Measurements from ENCODE around the gene CHTF8. TPM values are rescaled to one million over a fixed set of nuclear protein-coding genes. Genes with fewer than 3 reads are reported as not detected.

The CHTF8 gene
- total and polyA plus RNA-seq, 10 of the 15 experiments (the other 5 are each of a cell fraction or from before 2014, with no cell fraction given) = 18.5 to 159 (median 102) TPM

DNA sequence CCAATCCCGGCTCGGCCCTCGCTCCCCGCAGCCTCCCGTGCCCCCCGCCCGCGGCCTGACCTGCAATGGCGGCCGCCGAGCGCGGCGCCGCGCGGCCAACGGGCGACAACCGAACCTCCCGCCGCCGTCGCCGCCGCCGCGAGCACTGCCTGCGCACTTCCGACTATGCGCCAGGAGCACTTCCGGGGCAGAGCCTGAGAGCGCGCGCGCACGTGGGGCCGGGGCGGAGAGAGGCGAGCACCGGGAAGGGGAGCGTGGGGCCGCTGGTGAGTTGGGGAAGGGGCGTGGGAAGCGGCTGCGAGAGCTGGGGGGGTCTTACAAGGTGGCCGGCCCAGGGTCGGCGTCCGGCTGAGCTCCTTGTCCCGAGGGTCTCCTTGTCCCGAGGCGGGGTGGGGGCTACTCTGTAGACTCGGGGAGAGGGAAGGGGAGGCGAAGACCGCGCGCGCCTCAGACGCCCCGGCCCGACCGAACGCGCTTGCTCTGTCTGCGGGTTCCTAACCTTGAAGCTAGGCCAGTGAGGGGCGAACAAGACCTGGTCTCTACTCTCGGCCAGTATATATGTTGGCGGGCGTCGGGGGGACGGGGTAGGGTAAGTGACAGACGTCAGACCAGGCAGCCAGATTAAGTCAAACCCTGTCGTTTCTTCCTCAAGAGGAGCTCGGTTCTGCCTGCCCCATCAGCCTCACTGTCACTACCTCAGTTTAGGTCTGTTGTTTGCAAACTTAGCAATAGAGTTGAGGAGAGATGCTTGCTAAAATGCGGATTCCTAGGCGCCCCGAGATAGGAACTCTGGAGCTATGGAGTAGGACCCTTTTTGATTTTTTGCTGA, at the start of gene CHTF8, which contains the start of gene UTP4 (continued):
- no peak for TF ChIP-seq SKIL (IDR thresholded peaks at IDR 0.05; ENCODE audit: low read depth, poor library complexity, severe bottlenecking)
- no peak for TF ChIP-seq EED (IDR thresholded peaks at IDR 0.05; ENCODE audit: low read depth)
- TF ChIP-seq, protein P1, sequence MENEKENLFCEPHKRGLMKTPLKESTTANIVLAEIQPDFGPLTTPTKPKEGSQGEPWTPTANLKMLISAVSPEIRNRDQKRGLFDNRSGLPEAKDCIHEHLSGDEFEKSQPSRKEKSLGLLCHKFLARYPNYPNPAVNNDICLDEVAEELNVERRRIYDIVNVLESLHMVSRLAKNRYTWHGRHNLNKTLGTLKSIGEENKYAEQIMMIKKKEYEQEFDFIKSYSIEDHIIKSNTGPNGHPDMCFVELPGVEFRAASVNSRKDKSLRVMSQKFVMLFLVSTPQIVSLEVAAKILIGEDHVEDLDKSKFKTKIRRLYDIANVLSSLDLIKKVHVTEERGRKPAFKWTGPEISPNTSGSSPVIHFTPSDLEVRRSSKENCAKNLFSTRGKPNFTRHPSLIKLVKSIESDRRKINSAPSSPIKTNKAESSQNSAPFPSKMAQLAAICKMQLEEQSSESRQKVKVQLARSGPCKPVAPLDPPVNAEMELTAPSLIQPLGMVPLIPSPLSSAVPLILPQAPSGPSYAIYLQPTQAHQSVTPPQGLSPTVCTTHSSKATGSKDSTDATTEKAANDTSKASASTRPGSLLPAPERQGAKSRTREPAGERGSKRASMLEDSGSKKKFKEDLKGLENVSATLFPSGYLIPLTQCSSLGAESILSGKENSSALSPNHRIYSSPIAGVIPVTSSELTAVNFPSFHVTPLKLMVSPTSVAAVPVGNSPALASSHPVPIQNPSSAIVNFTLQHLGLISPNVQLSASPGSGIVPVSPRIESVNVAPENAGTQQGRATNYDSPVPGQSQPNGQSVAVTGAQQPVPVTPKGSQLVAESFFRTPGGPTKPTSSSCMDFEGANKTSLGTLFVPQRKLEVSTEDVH (IDR thresholded peaks at IDR 0.05; ENCODE audit: low read depth, partially characterized antibody) = no peak
- TF ChIP-seq ASH2L (IDR thresholded peaks at IDR 0.05; ENCODE audit: borderline replicate concordance, low read depth) = peak; percentile 73; the same call in 1 of the 2 replicates
- TF ChIP-seq MTA2 (IDR thresholded peaks at IDR 0.05; ENCODE audit: low read depth) = no peak
- TF ChIP-seq WRNIP1 (IDR thresholded peaks at IDR 0.05; ENCODE audit: borderline replicate concordance, low read depth, low read length) = no peak
- TF ChIP-seq FOS (IDR thresholded peaks at IDR 0.05; ENCODE audit: borderline replicate concordance, extremely low read depth, insufficient read length) = no peak
- peak; percentile 74 for TF ChIP-seq RELA (IDR thresholded peaks at IDR 0.05; ENCODE audit: borderline replicate concordance, partially characterized antibody)
- TF ChIP-seq FOXK2 (IDR thresholded peaks at IDR 0.05) = no peak
- peak; percentile 84 for TF ChIP-seq GABPA (IDR thresholded peaks at IDR 0.05; ENCODE audit: low read depth)
- TF ChIP-seq, protein P2, sequence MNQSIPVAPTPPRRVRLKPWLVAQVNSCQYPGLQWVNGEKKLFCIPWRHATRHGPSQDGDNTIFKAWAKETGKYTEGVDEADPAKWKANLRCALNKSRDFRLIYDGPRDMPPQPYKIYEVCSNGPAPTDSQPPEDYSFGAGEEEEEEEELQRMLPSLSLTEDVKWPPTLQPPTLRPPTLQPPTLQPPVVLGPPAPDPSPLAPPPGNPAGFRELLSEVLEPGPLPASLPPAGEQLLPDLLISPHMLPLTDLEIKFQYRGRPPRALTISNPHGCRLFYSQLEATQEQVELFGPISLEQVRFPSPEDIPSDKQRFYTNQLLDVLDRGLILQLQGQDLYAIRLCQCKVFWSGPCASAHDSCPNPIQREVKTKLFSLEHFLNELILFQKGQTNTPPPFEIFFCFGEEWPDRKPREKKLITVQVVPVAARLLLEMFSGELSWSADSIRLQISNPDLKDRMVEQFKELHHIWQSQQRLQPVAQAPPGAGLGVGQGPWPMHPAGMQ (IDR thresholded peaks at IDR 0.05; ENCODE audit: borderline replicate concordance) = no peak
- no peak for TF ChIP-seq EP300 (IDR thresholded peaks at IDR 0.05; ENCODE audit: borderline replicate concordance in 1 of 2, control insufficient read depth in 1 of 2, low read depth in 2 of 2, low read length in 2 of 2)
- TF ChIP-seq ZNF687 (IDR thresholded peaks at IDR 0.05) = peak; percentile 85
- TF ChIP-seq, protein P3, sequence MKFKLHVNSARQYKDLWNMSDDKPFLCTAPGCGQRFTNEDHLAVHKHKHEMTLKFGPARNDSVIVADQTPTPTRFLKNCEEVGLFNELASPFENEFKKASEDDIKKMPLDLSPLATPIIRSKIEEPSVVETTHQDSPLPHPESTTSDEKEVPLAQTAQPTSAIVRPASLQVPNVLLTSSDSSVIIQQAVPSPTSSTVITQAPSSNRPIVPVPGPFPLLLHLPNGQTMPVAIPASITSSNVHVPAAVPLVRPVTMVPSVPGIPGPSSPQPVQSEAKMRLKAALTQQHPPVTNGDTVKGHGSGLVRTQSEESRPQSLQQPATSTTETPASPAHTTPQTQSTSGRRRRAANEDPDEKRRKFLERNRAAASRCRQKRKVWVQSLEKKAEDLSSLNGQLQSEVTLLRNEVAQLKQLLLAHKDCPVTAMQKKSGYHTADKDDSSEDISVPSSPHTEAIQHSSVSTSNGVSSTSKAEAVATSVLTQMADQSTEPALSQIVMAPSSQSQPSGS (IDR thresholded peaks at IDR 0.05; ENCODE audit: low read length) = no peak
- TF ChIP-seq BCL11A (IDR thresholded peaks at IDR 0.05; ENCODE audit: low read depth, low read length) = no peak

All from GM12878 (cell line).